G401.6 (cell line): ENCODE data around the gene ANKRD2.
"Not testable (repeated sequence)": the region's sequence is repeated elsewhere in the genome, so short reads cannot be mapped to it uniquely, and the experiment has no call there.

ENCODE experiments used
- FAIRE-seq: peaks from 2 replicates; lab custom pipeline; 2012; peaks lifted over from hg19 to GRCh38; lab: Jason Lieb, UNC

Gene ANKRD2

DNA sequence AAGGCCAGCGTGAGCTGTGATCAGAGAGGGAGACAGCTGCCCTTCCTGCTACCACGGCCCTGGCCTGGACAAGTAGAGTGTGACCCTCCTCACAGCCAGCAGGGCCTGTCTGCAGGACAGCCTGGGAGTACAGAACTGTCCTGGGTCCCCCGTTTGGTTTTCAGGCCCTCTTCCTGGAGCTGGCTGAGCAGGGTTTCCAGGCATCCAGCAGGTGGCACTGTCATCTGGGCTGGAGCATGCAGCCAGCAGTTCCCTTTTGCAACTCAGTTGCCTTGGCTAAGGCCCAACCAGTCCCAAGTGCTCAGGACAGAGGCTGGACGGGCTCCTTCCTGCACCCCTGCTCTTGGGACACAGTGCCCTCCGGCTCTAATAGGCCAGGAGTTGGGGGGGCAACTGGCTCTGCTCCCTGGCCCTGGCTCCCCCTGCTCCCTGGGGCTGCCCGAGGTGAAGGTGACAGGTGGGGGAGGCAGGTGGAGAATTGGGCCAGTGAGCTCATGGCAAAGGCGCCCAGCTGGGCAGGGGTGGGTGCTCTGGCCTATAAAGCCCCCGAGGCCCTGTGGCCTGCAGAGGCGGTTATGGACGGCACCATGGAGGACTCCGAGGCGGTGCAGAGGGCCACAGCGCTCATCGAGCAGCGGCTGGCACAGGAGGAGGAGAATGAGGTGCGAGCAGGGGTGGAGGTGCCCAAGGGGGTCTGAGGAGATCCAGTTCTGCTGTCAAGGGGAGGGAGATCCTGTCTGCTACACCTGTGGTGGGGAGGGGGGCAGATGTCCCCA lies at the start of gene ANKRD2:
Gene ANKRD2 (plus strand): TSS at position 566 of the 776 bp plus-strand sequence. CDS start 10 bp downstream, at position 576.
- FAIRE-seq, result peak; percentile 15

GRCh38 chr10:97522937-97523336 lies 49.6 kb upstream of the ANKRD2 start:
- no peak for FAIRE-seq

DNA sequence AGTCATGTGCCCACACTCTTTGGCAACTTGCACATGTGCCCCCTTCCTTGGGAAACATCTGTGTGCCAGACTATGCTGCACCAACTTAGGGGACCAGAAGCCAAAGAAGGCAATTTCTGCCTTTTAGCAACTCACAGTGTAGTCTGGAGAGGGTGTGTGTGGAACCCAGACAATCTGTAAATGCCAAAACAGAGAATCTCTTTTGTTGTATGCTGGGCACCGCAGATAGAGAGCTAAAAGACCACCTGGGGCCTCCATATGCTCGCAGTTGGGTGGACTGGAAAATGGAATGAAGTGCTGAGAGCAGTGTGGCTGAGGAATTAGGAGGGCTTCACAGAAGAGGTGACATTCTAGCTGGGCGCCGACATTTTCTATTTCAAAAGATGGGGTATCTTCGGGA lies 47.5 kb upstream of the ANKRD2 start:
- FAIRE-seq, result no peak

- no peak for FAIRE-seq
Observed at GRCh38 chr10:97525683-97526110, 46.9 kb upstream of the ANKRD2 start.

DNA sequence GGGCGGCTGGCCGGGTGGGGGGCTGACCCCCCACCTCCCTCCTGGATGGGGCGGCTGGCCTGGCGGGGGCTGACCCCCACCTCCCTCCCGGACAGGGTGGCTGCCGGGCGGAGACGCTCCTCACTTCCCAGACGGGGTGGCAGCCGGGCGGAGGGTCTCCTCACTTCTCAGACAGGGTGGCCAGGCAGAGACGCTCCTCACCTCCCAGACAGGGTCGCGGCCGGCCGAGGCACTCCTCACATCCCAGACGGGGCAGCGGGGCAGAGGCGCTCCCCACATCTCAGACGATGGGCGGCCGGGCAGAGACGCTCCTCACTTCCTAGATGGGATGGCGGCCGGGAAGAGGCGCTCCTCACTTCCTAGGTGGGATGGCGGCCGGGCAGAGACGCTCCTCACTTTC lies 43.7 kb upstream of the ANKRD2 start:
- FAIRE-seq, result not testable (repeated sequence)

DNA sequence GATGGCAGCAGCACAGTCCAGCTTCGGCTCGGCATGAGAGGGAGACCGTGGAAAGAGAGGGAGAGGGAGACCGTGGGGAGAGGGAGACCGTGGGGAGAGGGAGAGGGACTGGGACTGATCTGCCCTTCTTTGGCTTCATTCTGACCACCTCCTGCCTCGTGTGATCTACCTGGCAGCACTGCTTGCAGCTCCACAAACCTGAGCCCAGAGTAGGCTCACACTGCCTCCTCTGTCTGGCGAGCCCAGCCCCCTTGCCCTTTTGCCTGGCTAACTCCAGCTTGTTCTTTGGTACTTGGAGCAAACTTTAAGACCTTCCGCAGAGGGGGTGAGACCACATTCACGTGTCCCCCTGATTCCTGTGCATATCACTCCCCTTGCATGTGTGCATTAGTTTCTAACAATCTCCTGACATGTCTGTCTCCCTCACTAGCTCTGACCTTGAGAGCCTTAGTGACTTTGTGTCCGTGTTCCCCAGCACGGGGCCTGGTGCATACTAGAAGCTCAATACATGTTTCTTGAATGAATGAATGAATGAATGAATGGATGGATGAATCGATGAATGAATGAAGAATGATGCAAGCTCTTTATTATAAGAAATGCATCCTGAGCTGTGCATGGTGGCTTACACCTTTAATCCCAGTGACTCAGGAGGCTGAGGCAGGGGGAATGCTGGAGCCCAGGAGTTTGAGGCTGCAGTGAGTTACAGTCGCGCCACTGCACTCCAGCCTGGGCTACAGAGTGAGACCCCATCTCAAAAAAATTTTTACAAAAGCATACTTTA lies 42.7 kb upstream of the ANKRD2 start:
- FAIRE-seq, result no peak

GRCh38 chr10:97531401-97531986 lies 41.1 kb upstream of the ANKRD2 start:
- FAIRE-seq, result no peak

GRCh38 chr10:97532935-97533671 lies 39.5 kb upstream of the ANKRD2 start:
- FAIRE-seq, result no peak

DNA sequence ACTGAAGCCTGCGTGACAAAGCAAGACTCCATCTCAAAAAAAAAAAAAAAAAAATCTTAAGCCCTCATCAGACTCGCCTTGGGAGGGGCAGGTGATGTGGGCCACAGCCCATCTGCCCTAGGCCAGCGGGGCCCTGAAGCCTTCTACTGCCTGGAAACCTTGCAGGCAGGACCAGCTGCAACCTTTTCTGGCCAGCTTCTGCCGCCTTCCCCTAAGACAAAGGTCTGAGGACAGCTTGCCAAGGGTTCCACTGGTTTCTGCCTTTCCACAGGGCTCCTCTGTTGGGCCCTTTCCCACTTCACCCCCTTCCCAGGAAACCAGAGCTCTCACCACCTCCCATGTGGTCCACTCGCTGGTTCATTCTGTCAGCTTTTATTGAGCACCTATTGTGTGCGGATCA lies 38.7 kb upstream of the ANKRD2 start:
- no peak for FAIRE-seq

- no peak for FAIRE-seq
Observed at GRCh38 chr10:97534746-97535367, 37.7 kb upstream of the ANKRD2 start.

DNA sequence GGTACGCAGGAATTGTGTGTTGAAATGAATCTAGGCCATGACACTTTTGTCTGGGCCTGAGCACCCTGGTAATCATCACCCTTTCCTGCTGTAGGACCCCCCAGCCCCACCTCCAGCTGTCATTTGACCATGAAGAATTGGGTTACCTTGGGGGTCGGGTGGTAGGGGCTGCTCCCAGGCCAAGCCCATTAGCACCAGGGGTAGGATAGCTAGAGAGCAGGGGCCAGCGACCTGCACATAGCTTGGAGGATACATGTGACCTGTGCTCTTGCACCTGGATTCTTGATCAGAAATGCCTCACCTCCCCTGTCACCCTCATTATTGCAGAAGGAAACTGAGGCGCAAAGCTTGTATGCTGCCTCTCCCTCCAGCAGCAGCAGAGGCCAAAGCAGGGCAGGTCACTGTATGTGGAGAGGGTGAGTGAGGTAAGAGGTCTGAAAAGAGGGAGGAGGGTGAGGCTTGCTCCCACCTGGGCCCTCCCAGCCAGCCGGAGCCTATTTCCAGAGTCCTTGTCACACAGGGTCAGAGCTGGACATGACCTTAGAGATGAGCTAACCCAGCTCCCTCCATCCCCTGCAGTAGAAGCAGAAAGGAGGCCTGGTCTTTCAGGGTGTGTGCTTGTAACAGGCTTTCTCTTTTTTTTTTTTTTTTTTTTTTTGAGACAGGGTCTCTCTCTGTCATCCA lies 35.3 kb upstream of the ANKRD2 start:
- FAIRE-seq, result no peak

GRCh38 chr10:97538411-97538810 lies 34.2 kb upstream of the ANKRD2 start:
- peak; percentile 54 for FAIRE-seq

DNA sequence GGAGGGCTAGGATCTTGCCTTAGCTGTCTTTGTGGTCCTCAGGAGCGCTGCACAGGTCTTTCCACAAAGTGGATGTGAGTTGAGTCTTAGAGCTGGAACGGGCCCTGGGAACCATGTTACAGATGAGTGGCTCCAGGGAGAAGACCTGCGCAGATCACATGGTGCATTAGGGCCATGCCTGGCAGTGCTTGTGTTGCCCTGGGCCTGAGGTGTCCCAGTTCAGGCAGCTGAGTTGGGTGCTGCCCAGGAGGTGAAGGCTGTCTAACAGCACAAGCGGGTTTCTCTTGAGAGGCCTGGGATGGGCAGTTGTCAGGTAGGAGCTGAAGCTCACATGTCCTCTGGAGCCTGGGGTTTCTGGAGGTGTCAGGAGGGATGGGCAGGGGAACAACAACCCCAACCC lies 33.7 kb upstream of the ANKRD2 start:
- FAIRE-seq, result no peak

DNA sequence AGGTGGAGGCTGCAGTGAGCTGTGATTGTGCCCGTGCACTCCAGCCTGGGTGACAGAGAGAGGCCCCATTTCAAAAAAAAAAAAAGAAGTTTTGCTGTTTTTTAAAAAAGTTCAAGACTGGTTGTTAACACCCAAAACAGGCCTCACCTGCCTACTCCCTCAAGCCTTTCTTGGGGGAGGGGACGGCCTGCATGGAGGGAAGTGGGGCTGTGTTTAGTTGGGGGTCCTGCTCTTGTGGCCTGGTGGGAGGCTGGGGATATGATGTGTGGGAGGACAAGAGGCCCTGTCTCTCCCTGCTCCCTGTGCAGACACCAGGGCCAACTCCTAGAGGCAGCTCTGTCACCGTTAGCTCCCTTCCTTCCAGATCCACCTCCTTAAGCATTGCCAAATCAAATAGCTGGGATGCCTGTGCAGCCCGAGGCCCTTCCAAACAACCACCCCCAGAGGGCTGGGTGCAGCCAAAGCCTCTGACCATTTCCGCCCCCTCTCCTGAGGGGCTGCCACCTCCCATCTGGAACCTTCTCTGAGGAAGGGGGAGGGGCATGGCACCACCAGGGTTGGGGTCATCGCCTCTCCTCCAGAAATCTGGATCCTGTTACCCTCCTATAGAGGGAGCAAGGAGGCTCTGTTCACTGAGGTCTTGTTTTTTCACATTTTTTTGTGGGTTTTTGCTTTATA lies 32.9 kb upstream of the ANKRD2 start:
- FAIRE-seq, result no peak

GRCh38 chr10:97540669-97541500 lies 31.7 kb upstream of the ANKRD2 start:
- FAIRE-seq, result no peak

DNA sequence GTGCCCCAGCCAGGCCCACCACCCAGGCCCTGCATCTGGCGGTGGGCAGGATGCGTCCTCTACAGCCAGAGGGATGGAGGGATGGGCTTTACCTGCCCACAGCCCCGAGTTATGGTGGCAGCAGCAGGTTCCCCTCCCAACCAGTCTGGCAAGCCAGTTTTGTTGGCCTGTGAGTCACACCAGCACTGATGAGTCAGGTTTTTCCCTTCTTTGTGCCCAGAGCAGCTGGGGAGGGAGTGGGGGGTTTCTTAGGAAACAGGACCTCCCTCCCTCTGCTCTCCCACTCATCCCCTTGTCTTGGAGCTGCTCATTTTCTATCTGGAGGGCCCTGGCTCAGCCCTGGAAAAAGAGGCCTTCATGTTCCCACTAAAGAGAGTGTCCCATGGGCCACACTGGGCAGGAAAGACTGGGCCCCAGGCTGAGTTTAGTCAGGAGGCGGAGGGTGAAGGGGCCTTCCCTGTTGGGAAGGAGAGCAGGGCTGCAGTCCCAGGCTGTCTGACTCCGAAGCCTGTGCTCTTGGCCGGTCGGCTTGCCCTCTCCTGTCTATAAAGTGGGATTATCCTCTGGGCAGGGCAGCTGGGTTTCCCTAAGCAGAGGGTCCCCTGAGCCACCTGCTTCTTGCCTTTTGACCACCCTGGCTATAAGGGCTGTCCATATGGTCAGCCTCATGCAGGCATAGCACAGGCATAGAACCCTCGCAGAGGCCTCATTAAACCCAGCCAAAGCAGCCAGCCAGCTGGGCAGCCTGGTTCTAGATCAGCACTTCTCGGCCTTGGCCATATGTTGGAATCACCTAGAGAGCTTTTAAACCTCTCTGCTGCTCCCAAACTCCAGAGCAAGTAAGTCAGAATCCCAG lies 30.2 kb upstream of the ANKRD2 start:
- no peak for FAIRE-seq

- no peak for FAIRE-seq
Observed at GRCh38 chr10:97543025-97543546, 29.5 kb upstream of the ANKRD2 start.

DNA sequence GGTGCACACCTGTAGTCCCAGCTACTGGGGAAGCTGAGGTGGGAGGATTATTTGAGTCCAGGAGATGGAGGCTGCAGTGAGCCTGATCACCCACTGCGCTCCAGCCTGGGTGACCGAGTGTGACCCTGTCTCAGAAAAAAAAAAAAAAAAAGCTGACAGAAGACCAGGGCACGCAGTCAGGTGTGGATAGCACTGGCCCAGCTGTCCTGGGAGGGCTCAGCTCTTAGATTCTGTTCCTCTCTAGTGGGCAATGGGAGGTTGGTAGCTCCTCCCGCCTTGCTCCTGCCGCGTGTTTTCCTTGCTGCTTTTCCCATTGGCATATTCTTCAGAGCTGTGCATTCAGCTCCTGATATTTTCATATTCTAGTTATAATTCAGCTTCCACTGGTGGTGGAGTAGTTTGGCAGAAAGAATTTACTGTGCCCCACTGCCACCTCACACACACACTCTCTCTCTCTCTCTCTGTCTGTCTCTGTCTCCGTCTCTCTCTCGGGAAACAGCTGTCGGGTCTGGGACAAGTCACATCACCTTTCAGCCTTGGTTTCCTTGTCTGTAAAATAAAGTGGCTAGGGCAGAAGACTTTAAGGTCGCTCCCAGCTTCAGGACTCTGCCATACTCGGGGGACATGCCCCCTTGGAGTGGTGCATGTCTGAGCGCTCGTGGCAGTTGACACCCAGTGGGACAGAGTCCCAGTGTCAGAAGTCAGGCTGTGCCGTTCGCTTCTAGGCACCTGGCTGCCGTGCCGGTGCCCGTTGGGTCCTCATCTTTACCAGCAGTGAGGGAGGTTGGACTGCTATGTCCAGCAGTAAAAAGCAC lies 25.9 kb upstream of the ANKRD2 start:
- FAIRE-seq, result no peak
